HepG2 (cell line): ENCODE measurements around the gene GRID1. TPM values are rescaled to one million over a fixed set of nuclear protein-coding genes. Genes with fewer than 3 reads are reported as not detected.

Experiments
- ATAC-seq: fragments of 200-7000 bp; cut with Tn5 transposase; 3 replicates; pipeline ENCODE4 v1.9.1; 2020; ENCODE audit warnings: mild to moderate bottlenecking, moderate library complexity
- BruUV-seq: library from RNA; stranded (reverse); fragments of 400-500 nt; replicated peaks from 2 replicates; lab custom pipeline; 2021; lab: Mats Ljungman, UMichigan
- CTCF ChIA-PET: fragments of 300-600 bp; formaldehyde crosslinking; extraction: SDS; loops from one replicate; lab custom pipeline; 2021; ENCODE audit warnings: low total read pairs, inconsistent platforms, low intra/inter-chr PET ratio; lab: Yijun Ruan, JAX
- POLR2A ChIA-PET: fragments of 350-600 bp; sonication (Branson Sonifier 250); formaldehyde crosslinking; loops from one replicate; lab custom pipeline; 2020; ENCODE audit warnings: antibody characterized with exemption, inconsistent platforms; lab: Yijun Ruan, JAX
- DNase-seq: peaks from one replicate; pipeline ENCODE4 v3.0.0-alpha.2; 2015; ENCODE audit warnings: low spot score
- FAIRE-seq: peaks from 3 replicates; lab custom pipeline; 2011; peaks lifted over from hg19 to GRCh38; lab: Jason Lieb, UNC
- H2AFZ ChIP-seq: one replicate; pipeline ENCODE4 v1.6.1; 2011; ENCODE audit warnings: low read length, inconsistent platforms
- H3K27ac ChIP-seq: fragments of 300-600 bp; 3 replicates; pipeline ENCODE4 v1.8.0; 2011; ENCODE audit warnings: mixed run types, mild to moderate bottlenecking, mixed read lengths, low read length, inconsistent platforms; ENCODE audit not compliant: insufficient read depth; ENCODE audit errors: extremely low read length
- H3K27me3 ChIP-seq, 2 experiments: fragments of 200-600 bp in 1 of 2; 2 replicates in 1 of 2; 3 replicates in 1 of 2; pipeline versions ENCODE4 v1.6.0 to v1.8.0; 2011; ENCODE audit warnings: low read length in 2 of 2, mild to moderate bottlenecking in 2 of 2, moderate library complexity in 2 of 2, inconsistent platforms in 1 of 2; ENCODE audit not compliant: insufficient read depth in 2 of 2, control insufficient read depth in 1 of 2
- H3K36me3 ChIP-seq, 2 experiments: fragments of 200-600 bp in 1 of 2; replicated peaks in 1 of 2; 2 replicates in 1 of 2; 3 replicates in 1 of 2; pipeline versions ENCODE4 v1.5.1 to v1.8.0; 2011; ENCODE audit warnings: low read length in 2 of 2, inconsistent platforms in 1 of 2; ENCODE audit not compliant: insufficient read depth in 2 of 2, control insufficient read depth in 1 of 2
- H3K4me1 ChIP-seq: 2 replicates; pipeline ENCODE4 v1.5.1; 2012; ENCODE audit warnings: low read length, inconsistent platforms; ENCODE audit not compliant: insufficient read depth
- H3K4me2 ChIP-seq: 2 replicates; pipeline ENCODE4 v1.6.0; 2011; ENCODE audit warnings: low read depth, low read length, inconsistent platforms
- H3K4me3 ChIP-seq, 3 experiments: fragments of 200-600 bp in 1 of 3; sonication (generic), shearing (Covaris generic) in 1 of 3; replicated peaks in 1 of 3; 2 replicates each; pipeline ENCODE4 v1.5.1; 2011 to 2016; ENCODE audit warnings: low read length in 3 of 3, inconsistent platforms in 2 of 3, low read depth in 2 of 3, mild to moderate bottlenecking in 2 of 3, control low read depth in 1 of 3, mixed read lengths in 1 of 3; ENCODE audit not compliant: insufficient read depth in 1 of 3
- H3K79me2 ChIP-seq: one replicate; pipeline ENCODE4 v1.6.1; 2011; ENCODE audit warnings: low read length, inconsistent platforms; ENCODE audit not compliant: insufficient read depth
- H3K9ac ChIP-seq: 2 replicates; pipeline ENCODE4 v1.6.0; 2011; ENCODE audit warnings: mild to moderate bottlenecking, low read depth, low read length, inconsistent platforms; ENCODE audit not compliant: insufficient read depth
- H3K9me3 ChIP-seq: 2 replicates; pipeline ENCODE4 v1.5.1; 2012; ENCODE audit warnings: mild to moderate bottlenecking, low read length
- H4K20me1 ChIP-seq: 2 replicates; pipeline ENCODE4 v1.6.0; 2011; ENCODE audit warnings: inconsistent platforms, mild to moderate bottlenecking, low read length, moderate library complexity; ENCODE audit not compliant: insufficient read depth
- GLI4 ChIP-seq: sonication (generic); formaldehyde crosslinking; IDR thresholded peaks from 2 replicates; pipeline ENCODE4 v1.5.1; 2020; ENCODE audit warnings: missing genetic modification reagents, mild to moderate bottlenecking, moderate library complexity, borderline replicate concordance
- HNRNPLL ChIP-seq: fragments of 200-400 bp; formaldehyde crosslinking; IDR thresholded peaks from 2 replicates; pipeline ENCODE4 v1.6.1; 2017; ENCODE audit warnings: mild to moderate bottlenecking, low read depth, low read length; ENCODE audit not compliant: poor library complexity, severe bottlenecking
- MTF2 ChIP-seq: sonication (generic); formaldehyde crosslinking; IDR thresholded peaks from 2 replicates; pipeline ENCODE4 v1.5.0; 2020; ENCODE audit warnings: missing genetic modification reagents, borderline replicate concordance
- SETDB1 ChIP-seq: sonication (generic); formaldehyde crosslinking; IDR thresholded peaks from 2 replicates; pipeline ENCODE4 v1.5.1; 2020; ENCODE audit warnings: missing genetic modification reagents, mild to moderate bottlenecking, borderline replicate concordance
- SUZ12 ChIP-seq: fragments of 150-350 bp; IDR thresholded peaks from 2 replicates; pipeline ENCODE4 v1.6.1; 2014; ENCODE audit warnings: low read depth, low read length
- TCF7L2 ChIP-seq: IDR thresholded peaks from 2 replicates; pipeline ENCODE4 v1.6.1; 2011; ENCODE audit warnings: mild to moderate bottlenecking, low read depth, low read length, moderate library complexity
- ZNF34 ChIP-seq: sonication (generic); formaldehyde crosslinking; IDR thresholded peaks from 2 replicates; pipeline ENCODE4 v1.4.0; 2020; ENCODE audit warnings: mild to moderate bottlenecking, missing genetic modification reagents, borderline replicate concordance
- ZNF564 ChIP-seq: sonication (generic); formaldehyde crosslinking; IDR thresholded peaks from 2 replicates; pipeline ENCODE4 v1.8.1; 2023; ENCODE audit warnings: mild to moderate bottlenecking, missing genetic modification reagents
- ZNF780A ChIP-seq: sonication (generic); formaldehyde crosslinking; IDR thresholded peaks from 2 replicates; pipeline ENCODE4 v1.8.0; 2022; ENCODE audit warnings: mild to moderate bottlenecking, missing genetic modification reagents, moderate library complexity
- WGBS: methylation state at CpG from one replicate; pipeline ENCODE4 v1.1.6; 2017; ENCODE audit warnings: low lambda C conversion rate; 5-methylcytosine and 5-hydroxymethylcytosine counted together
- in situ Hi-C: cut with HindIII; loops from 2 replicates; pipeline ENCODE4 v1.10.0; 2017; ENCODE audit warnings: low pct_unique_long_range_greater_than_20kb; ENCODE audit not compliant: extremely low pct_ligation_motif_present
- intact Hi-C: fragments of 100-400 bp; cut with micrococcal nuclease; formaldehyde crosslinking; loops from one replicate; pipeline ENCODE4 v1.10.0; 2022; ENCODE audit not compliant: unreplicated experiment
- polyA plus RNA-seq, 8 experiments: library from polyadenylated mRNA; depleted of rRNA in 3 of 8; stranded (reverse) in 7 of 8; unstranded in 1 of 8; fragments of >200 nt; fragmentation: Illumina TruSeq in 4 of 8; extraction: Trizol in 4 of 8; gene quantifications; 2 replicates each; pipeline versions ENCODE4 v1.2.1 to v1.2.3, GENCODE V29; 2011 to 2016; ENCODE audit warnings: low read depth in 4 of 8, missing spikeins in 1 of 8, mixed read lengths in 1 of 8; ENCODE audit not compliant: insufficient read depth in 1 of 8
- total RNA-seq, 5 experiments: library from RNA; depleted of rRNA; stranded (reverse); fragments of >200 nt; fragmentation: Illumina TruSeq; extraction: Trizol; gene quantifications; 2 replicates each; pipeline ENCODE4 v1.2.3, GENCODE V29; 2016; ENCODE audit warnings: low read depth in 1 of 5
- TF ChIP-seq, protein P1 (sequence below): sonication (generic); formaldehyde crosslinking; IDR thresholded peaks from 2 replicates; pipeline ENCODE4 v1.4.0; 2020; ENCODE audit warnings: missing genetic modification reagents, borderline replicate concordance
- TF ChIP-seq, protein P2 (sequence below): sonication (generic); formaldehyde crosslinking; IDR thresholded peaks from 2 replicates; pipeline ENCODE4 v1.5.0; 2020; ENCODE audit warnings: missing genetic modification reagents

Gene GRID1
- total and polyA plus RNA-seq, 2 of the 13 experiments (the other 11 are each of a cell fraction or from before 2014, with no cell fraction given) = 0.05 TPM; not detected in 1

DNA sequence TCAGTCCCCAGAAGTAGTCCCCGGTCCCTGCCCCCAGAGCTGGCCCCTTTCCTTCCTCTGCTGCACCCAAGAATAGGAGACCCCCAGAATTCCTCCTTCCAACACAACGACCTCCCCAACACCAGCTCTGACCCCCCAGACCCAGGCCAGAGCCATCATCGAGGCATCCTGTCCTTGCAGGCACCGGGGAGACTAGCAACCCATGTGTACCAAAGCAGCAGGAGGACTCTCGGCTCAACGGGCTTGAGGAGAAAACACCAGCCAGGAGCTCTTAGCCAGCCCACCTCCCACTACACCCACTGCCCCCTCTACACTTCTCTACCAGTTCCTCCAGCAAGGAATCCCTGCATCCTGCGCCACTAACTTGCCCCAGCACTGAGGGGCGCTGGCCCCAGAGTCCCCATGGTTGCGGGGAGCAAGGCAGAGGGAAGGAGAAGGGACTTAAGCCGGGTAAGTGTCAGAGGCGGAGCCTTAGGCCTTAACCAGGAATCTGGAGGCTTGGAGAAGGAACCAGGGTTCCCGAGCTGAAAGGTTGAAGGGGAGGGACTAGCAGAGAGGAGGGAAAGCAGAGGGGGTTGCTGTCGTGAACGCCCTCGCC lies 3.9 kb downstream of the GRID1 start:
- Histone ChIP-seq H3K9me3 (no peaks in the 10 kb centered on the region), H3K27ac (no peak overlapping the region), H3K79me2 (no peaks in the 10 kb centered on the region), H3K9ac (no peak overlapping the region), H3K27me3 (peaks cover 12 to 74% of the 10 kb centered on the region in 2 experiments), H3K4me3 (no peak overlapping the region), H3K4me2 (no peak overlapping the region), H3K36me3 (no peaks in the 10 kb centered on the region), H2AFZ (no peak overlapping the region), H4K20me1 (0 out of 2 replicates have a peak, but pooled peaks cover 2% of the 10 kb centered on the region), H3K4me1 (peaks cover 18% of the 10 kb centered on the region)
- DNase-seq (no peak), FAIRE-seq (no peak), ATAC-seq (no peak)
- CTCF ChIA-PET = no interaction called here
- TF ChIP-seq, protein P1, sequence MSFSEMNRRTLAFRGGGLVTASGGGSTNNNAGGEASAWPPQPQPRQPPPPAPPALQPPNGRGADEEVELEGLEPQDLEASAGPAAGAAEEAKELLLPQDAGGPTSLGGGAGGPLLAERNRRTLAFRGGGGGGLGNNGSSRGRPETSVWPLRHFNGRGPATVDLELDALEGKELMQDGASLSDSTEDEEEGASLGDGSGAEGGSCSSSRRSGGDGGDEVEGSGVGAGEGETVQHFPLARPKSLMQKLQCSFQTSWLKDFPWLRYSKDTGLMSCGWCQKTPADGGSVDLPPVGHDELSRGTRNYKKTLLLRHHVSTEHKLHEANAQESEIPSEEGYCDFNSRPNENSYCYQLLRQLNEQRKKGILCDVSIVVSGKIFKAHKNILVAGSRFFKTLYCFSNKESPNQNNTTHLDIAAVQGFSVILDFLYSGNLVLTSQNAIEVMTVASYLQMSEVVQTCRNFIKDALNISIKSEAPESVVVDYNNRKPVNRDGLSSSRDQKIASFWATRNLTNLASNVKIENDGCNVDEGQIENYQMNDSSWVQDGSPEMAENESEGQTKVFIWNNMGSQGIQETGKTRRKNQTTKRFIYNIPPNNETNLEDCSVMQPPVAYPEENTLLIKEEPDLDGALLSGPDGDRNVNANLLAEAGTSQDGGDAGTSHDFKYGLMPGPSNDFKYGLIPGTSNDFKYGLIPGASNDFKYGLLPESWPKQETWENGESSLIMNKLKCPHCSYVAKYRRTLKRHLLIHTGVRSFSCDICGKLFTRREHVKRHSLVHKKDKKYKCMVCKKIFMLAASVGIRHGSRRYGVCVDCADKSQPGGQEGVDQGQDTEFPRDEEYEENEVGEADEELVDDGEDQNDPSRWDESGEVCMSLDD = no peak
- TF ChIP-seq ZNF34 (CRISPR knock-in tag) = no peak
- TF ChIP-seq SUZ12 = no peak
- no peak for TF ChIP-seq ZNF780A (CRISPR knock-in tag)
- no peak for TF ChIP-seq SETDB1 (CRISPR knock-in tag)
- TF ChIP-seq, protein P2, sequence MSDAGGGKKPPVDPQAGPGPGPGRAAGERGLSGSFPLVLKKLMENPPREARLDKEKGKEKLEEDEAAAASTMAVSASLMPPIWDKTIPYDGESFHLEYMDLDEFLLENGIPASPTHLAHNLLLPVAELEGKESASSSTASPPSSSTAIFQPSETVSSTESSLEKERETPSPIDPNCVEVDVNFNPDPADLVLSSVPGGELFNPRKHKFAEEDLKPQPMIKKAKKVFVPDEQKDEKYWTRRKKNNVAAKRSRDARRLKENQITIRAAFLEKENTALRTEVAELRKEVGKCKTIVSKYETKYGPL = no peak
- TF ChIP-seq ZNF564 (CRISPR knock-in tag) = no peak
- TF ChIP-seq MTF2 = no peak
- no peak for TF ChIP-seq GLI4 (CRISPR knock-in tag)
- TF ChIP-seq HNRNPLL = no peak
- TF ChIP-seq TCF7L2 = no peak
- WGBS = 54% methylated on average over 15 of the region's 15 CpGs
- BruUV-seq = no TSS peak
- intact Hi-C loops = no loop called here
- POLR2A ChIA-PET = no interaction called here
- in situ Hi-C loops = no loop called here
